Daoy (cell line): ENCODE data around the gene NCOA5. TPM values are rescaled to one million over a fixed set of nuclear protein-coding genes. Genes with fewer than 3 reads are reported as not detected.
A peak's percentile ranks its signal among the peaks of the same experiment; 100 is the strongest.

ENCODE experiments used
- DNase-seq: peaks from one replicate; pipeline ENCODE4 v3.0.0-alpha.2; 2015; ENCODE audit warnings: low read depth
- total RNA-seq: library from RNA; depleted of rRNA; stranded (reverse); fragments of >200 nt; shearing (Covaris generic); gene quantifications from 2 replicates; pipeline ENCODE4 v1.2.3, GENCODE V29; 2014

The NCOA5 gene
- total RNA-seq, 1 experiment from 2014 or later: 25.3 TPM

DNA sequence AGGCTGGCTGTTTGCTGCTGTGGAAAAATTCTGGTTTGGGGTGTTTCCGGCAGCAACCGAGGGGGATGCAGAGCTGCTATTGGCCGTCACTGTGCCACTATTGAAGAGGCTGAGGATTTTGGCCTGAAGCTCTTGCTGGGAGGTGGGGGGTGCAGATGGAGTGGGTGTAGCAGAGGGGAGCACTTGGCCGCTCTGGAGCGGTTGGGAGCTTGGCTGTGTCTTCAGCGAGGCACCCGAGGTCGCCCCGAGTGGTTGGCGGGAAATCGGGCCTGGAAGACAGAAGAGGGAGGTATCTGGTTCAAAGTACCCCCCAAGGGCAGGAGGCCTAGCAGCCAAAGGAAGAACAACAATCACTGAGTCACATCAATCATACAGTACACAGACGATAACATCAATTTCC, 27.1 kb downstream of the NCOA5 start:
- DNase-seq: no peak

DNA sequence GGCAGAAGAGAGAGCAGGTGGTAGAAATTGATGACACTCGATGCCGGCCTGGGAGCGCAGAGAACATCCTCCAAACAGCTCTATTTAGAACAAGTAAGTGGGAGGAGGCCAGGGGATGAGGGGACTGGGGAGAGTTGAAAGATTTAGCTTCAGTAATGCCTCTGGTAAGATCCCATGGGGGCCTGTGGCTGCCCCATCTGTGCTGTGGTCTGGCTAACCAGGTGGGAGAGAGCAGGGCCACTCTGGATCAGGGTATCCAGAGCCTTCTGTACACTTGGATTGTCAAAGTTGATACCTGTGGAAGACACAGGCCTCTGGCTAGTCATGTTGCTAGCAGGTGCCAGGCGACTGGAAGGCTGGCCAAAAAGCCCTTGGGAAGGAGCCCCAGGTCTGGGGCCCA, 27.6 kb downstream of the NCOA5 start:
- no peak for DNase-seq

DNA sequence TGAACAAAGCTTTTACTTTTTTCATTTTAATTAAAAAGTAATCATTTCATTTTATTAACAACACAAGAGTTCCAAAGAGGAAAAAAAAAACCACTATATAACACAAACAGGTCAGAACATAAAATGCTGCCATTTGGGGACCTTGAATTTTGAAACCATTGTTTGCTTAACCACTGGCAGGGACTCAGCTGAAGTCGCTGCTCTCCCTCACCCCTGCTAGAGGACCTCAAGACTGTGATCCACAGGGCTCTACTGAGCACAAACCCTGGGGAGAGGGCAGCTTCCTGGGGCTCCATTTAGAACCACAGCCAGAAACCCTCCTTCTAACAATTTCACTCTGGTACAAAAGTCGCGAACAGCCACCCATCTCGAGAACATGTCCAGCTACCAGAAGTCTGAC, 28.8 kb downstream of the NCOA5 start:
- no peak for DNase-seq

DNA sequence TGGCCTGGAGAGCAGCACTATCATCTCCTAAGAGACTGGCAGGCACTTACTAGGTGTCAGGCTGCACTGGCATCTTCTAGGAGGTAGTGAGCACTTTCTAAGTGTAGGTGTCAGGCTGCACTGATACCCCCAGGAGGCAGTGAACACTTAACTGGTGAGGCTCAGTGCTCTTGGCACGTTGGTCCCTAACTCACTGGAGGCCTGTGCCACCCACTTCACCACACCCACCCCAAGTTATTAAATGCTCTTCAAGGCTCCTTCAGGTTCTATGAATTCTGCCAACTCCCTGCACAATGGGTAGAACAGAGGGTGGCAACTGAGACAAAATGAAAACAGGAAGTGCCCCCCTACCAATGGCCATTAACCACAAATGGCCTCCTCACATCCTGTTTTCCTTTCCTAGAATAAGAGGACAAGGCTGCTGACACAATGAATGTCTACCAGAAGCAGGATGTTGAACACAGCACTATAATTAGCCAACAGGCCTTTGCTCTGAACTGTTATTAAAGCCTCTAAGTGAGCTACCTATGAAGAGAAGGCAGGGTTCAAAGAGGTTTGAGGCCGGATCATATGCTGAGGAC, 29.4 kb downstream of the NCOA5 start:
- peak; percentile 19 for DNase-seq

DNA sequence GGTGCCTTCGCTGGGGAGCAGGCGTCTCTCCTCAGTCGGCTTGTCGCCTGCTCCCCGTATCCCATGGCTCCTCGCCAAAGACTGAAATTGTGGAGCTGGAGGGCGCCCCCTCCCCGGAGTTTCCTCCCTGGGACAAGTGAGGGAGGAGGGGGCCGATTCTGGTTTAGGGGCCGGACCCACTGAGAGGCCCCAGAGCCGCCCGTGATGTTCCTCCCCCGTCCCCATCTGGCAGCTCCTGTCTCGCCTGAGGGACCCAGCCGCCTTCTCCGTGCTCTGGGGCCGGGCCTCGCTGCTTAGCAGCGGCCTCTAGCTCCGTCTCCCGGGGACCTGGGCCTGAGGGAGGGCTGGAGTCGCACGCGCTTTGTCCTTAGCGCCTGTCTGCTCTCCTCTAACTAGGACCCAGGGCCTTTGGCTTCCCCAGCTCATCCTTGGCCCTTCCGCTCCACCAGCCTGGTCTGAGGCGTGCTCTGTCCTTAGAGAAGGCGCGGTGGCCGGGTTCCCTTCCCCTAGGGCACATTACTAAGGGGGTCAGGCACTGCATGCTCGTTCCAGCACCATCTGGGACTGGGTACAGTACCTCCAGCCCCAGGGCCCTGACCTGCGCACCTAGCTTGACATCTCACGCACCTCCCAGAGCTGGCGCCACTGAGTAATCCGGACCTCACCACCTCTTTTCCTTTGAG, 31.0 kb downstream of the NCOA5 start:
- no peak for DNase-seq

DNA sequence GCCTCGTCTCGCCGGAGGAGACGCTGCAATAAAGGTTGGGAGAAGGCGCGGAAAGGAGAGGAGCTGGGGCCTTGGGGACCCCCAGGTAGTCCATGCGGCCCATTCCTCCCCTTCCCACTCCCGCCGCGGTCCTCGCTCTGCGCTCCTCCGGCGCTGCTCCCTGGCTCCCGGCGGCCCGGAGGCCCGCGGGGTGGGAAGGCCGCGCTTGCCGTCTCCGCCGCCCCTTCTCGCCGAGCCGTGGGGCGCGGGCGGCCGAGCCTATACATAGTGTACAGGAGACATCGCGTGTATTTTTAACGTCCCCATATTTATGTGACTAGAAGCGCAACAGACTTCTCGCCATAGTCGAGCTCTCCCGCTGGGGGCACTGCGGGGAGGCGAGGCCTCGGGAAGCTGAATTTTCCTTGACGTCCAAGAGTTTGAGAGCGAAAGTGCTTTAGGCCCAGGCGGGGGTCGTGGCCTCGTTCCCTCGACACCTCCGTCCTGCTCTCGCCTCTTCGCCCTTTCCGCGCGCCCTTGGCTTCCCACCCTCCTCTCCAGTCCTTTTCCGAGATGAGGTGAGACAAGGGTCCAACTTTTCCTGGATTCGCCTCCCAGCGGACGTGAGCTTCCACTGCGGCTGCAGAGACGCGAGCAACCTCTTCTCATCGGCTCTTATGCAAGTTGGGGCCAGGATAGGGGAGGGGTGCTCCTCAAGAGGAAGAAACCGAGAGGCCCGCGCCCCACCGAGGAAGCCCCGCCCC, 31.7 kb downstream of the NCOA5 start:
- peak; percentile 56 for DNase-seq

DNA sequence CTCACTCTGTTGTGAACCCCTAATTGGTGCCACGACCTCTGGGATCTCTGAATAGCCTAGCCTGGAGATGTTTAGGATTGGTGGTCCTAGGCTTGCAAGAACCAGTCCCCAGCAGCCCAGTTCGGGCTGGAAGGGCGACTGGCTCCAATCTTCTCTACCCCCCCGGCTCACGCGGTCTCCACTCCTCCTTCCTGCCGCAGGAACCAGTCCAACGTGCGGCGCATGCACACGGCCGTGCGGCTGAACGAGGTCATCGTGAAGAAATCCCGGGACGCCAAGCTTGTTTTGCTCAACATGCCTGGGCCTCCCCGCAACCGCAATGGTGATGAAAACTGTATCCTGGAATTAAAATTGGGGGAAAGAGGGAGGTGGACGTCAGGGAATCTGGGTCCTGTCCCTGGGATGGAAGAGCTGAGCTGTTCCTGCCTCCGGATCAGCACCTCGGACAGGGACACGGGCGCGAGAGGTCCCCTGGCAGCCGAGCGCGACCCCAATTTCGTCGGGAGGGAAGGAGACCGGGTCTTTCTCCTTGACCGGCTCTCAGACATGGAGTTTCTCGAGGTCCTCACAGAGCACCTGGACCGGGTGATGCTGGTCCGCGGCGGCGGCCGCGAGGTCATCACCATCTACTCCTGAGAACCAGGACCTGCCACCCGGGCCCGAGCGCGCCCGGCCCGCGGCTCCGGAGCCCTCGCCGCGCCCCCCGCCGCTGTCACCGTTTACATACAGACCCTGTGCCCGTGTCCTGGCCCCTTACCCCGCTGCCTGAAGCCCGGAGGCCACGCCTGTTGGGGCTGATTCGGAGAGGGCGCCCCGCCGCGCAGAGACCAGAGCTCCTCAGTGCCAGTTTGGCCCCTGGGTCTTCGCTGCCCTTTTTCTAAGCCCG, 32.5 kb downstream of the NCOA5 start:
- DNase-seq: peak; percentile 60

DNA sequence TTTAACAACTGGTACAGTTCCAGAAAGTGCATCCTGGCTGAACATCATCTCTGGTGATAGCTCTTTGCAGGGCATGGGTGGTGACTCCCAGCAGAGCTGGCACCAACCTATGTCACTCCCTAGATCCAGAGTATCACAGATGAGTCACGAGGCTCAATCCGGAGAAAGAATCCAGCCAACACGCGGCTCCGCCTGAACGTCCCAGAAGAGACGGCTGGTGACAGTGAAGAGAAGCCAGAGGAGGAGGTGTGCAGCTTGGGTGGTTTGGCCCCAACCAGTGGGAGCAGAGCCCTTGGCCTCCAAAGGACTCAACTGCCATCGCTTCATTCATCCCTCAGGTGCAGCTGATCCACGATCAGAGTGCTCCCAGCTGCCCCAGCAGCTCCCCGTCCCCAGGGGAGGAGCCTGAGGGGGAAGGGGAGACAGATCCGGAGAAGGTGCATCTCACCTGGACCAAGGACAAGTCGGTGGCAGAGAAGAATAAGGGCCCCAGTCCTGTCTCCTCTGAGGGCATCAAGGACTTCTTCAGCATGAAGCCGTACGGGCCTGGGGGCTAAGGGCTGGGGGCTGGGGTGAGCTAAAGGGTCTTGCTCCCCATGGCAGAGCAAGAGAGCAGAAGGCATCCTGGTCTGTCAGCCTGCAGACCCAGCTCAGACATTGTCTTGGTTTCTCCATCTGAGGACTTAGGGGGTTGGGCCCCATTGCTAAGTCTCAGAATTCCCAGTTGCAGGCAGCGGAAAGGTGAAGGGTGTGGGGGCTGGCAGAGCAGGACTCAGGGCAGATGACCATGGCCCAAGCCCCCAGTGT, 33.5 kb downstream of the NCOA5 start:
- no peak for DNase-seq

DNA sequence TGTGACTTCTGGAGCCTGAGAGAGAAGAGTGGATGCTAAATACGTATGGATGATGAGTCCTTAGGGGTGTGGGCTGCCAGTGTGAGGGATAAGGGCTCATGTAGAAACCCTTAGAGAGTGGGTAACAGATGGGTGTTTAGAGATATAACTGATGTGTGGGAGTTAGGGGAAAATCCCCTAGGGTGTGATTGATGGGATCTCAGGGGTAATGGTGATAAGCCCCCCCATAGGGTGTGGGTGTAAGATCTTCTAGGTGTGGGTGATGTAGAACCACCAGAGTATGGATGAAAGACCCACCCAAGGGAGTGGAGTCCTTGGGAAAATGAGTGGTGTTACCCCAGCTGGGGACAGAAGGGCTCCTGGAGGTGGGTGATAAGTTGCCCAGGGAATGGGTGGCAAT, 34.5 kb downstream of the NCOA5 start:
- no peak for DNase-seq

DNA sequence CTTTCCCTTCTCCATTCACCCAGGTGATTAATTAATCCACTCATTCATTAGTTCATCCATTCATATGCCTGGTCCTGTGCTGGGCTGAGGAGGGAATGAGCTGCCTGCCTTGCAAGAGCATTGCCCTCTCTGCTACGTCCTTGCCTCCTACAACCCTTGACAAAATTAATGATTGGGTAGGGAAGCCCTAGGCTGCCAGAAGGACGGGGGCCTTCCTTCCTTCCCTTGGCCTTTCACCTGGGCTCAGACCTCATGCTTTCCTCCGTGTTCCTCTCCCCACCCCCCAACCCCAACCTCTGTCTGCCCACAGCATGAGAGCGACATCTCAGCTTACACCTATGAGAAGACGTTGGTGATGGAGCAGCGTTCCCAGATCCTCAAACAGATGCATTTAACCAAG, 35.2 kb downstream of the NCOA5 start:
- no peak for DNase-seq

DNA sequence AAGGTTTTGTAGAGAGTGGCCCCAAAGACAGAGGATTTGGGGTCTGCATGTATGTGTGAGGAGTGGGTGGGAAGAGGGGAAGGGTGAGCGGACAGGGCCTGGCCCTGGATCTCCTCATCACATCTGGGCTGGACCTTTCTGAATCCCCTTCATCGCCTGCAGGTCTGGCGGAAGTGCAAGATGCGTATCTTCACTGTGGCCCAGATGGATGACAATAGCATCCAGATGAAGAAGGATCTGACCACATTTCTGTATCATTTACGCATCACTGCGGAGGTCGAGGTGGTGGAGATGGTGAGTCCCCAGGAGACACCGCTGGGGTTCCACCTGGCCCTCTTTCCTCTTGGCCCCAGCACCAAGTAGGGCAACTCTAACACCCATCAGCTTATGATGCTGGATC, 36.3 kb downstream of the NCOA5 start:
- no peak for DNase-seq

DNA sequence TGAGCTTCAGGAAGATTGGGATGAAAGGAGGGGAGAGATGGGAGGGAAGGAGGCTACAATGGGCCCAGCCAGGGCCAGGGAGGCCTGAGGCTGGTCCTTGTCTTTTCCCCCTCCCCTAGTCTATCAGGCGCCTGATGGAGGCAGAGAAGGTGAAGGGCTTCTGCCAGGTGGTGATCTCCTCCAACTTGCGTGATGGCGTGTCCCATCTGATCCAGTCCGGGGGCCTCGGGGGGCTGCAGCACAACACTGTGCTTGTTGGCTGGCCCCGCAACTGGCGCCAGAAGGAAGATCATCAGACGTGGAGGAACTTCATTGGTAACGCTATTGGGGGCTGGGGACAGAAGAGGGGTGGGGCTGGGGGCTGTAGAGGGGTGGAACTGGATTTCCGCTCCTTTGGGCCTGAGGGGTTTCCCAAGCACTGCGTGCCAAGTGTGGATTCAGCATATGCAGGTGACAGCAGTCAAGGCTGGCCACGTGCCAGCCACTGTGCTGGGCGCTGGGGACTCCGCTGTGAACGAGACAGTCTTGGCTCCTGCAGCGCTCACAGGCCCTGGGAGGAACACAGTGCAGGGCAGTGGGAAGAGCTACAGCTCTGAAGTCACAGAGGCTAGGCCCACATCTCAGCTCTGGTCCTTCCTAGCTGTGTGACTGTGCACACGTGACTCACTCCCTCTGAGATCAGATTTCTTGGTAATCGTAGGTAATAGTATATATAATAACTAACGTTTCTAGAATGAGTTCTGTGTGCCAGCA, 38.0 kb downstream of the NCOA5 start:
- DNase-seq: peak; percentile 30

DNA sequence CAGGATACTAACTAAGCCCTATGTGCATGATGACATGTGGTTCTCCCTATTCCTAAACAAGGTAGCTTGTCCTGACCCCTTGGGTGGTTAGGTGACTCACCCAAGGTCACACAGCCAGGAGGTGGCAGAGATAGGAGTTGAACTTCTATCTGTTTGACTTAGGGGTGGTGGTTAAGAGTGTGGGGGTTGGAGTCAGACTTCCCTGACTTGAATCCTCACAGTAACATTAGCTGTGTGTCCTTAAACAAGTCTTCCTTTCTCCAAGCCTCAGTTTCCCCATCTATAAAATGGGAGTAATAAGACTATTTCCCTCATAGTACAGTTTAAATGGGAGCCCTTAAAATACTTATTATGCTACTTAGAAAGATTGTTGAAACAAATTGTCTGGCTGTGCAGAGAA, 38.9 kb downstream of the NCOA5 start:
- no peak for DNase-seq

DNA sequence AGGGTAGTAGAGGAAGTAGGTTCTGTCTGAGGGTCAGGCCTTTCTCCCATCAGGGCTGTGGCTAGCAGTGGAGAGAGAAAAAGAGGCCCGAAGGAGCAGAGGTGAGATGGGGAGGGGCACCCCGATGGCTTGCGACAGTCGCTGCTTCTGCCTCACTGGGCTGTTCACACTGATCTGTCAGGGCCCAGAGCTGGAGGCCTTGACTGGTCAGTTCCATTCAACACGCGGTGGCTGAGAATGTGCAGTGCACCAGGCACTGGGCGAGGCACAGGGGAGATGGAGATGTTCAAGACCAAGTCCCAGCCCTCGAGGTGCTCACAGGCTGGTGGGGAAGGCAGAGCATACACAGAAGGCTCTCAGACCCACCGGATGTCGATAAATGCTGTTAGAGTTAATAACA, 39.3 kb downstream of the NCOA5 start:
- no peak for DNase-seq

DNA sequence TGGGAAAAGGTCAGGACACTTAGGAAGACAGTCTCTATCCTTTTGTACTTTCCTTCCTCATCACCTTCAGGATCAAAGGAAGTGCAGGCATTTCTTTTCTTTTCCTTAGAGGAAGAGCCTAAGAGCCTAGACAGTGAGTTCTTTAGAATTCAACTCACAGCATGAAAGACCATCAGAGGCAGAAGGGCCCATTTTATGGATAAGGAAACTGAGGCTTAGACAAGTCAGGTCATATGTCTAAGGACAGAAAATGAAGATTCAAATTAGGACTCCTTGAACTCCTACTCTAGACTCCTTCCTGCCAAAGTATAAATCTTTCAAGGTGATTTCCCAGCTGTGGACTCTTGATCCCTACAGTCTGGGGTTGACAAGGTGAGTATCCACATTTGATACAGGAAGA, 39.9 kb downstream of the NCOA5 start:
- DNase-seq: no peak

DNA sequence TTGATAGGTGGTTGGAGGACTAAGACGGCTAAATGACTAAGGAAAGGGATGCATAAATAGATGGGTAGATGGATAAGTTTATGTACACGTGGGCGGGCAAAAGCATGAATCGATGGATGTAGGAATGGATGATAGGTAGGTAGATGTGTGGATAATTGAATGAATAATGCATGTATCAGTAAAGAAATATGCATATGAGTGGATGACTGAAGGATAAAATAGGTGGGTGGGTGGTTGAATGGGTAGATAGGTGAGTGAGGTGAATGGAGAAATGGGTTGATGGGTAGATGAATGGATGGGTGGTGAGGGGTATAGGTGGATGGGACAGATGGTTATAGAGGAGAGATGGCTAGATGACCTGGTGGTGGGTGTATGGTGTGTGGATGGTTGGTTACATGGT, 40.6 kb downstream of the NCOA5 start:
- no peak for DNase-seq

DNA sequence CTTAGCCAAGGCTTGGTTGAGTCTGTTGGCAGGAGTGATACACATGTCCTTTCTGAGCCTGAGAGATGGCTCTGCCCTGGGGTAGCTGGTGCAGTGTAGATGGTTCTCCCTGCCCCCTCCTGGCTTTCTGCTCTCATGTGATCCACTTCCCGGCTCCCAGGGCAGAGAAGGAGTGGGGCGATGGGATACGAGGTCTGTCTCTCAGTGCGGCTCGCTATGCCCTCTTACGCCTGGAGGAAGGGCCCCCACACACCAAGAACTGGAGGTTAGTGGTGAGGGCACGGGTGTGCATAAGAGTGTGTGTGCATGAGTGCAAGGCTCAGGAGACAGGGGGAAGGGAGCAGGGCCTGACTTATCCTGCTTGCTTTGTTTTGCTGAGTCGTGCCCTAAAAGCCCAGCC, 41.9 kb downstream of the NCOA5 start:
- no peak for DNase-seq

DNA sequence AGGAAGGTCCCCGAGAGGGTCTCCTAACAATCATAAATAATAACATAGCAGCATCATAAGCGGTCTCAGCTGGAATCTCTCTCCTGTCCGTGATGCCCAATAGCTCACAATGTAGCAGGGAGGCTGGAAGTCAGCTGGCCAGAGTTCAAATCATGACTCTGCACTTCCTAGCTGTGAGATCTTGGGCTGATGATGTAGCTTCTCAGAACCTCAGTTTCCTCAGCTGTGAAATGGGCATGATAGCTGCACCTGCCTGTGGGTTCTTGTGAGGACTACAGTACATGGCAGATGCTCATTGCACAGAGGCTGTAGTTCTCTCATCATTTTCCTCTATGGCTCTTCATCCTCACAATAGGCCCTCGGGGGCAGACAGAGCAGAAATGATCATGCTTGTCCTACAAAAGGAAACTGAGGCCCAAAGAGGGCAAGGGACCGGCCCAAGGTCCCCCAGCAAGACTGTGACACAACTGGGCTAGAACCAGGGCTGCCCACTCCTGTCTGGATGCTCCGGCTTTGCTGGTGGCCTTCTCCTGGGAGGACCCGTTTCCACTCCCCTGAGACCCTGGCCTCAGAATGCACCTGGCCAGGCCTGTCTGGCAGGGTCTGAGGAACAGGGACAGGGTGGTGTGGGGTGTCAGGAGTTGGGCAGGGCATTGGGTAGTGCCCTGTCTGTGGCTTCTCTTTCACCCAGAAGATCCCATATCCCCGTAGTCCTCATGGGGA, 43.0 kb downstream of the NCOA5 start:
- no peak for DNase-seq

DNA sequence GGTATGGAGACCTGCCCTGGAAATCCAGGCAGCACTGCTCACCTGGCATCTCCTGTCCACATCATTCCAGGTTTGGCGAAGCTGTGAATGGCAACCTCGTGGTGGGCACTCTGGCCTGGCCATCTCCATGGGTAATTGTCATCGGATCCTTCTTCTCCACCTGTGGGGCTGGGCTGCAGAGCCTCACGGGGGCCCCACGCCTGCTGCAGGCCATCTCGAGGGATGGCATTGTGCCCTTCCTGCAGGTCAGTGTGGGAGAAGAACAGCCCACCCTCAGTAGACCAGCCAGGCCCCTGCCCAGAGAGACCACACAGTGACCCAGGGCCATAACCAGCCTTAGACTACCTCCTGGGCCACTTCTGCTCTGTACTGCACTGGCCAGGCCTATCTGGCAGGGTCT, 44.9 kb downstream of the NCOA5 start:
- DNase-seq: no peak

DNA sequence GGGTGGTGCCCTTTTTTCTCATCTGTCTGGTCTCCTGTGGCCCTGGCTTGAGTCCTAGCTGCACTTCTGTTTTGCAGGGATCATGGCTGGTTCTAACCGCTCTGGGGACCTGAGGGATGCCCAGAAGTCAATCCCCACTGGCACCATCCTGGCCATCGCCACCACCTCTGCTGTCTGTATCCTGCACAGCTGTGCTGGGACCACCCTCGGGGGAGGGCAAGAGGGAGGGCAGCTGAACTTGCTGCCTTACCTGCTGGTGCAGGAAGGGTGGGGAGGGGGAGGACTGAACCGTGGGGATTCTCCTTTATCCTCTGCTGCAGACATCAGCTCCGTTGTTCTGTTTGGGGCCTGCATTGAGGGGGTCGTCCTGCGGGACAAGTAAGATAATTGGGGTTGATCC, 46.2 kb downstream of the NCOA5 start:
- no peak for DNase-seq
